OCI-LY3 (cell line): ENCODE data around the gene AP3S1.

Source experiments
- H2AFZ ChIP-seq: fragments of 200-600, 300-600 bp; shearing (Covaris generic); 2 replicates; pipeline ENCODE4 v1.6.0; 2014; ENCODE audit warnings: antibody characterized with exemption, low read depth, low read length
- H3K27ac ChIP-seq: fragments of 200-600, 300-600 bp; sonication (generic); 2 replicates; pipeline ENCODE4 v1.5.1; 2014; ENCODE audit warnings: mild to moderate bottlenecking, low read length, moderate library complexity, mixed read lengths
- H3K27me3 ChIP-seq: fragments of 200-600, 300-600 bp; sonication (generic); 2 replicates; pipeline ENCODE4 v1.6.1; 2014; ENCODE audit warnings: low read depth, low read length, mixed read lengths
- H3K36me3 ChIP-seq: fragments of 200-600, 300-600 bp; sonication (generic); replicated peaks from 2 replicates; pipeline ENCODE3; 2014; ENCODE audit warnings: low read depth, low read length, mixed read lengths
- H3K4me1 ChIP-seq: fragments of 300-600, 200-600 bp; sonication (generic); 2 replicates; pipeline ENCODE4 v1.6.1; 2014; ENCODE audit warnings: low read length, mixed read lengths
- H3K4me2 ChIP-seq: fragments of 200-600, 300-600 bp; sonication (generic); 2 replicates; pipeline ENCODE4 v1.6.1; 2014; ENCODE audit warnings: low read length, mixed read lengths
- H3K4me3 ChIP-seq: fragments of 300-600, 200-600 bp; sonication (generic); 2 replicates; pipeline ENCODE4 v1.5.1; 2014; ENCODE audit warnings: antibody characterized with exemption, mild to moderate bottlenecking, low read length, moderate library complexity
- H3K79me2 ChIP-seq: fragments of 300-600, 200-600 bp; shearing (Covaris generic); 2 replicates; pipeline ENCODE4 v1.6.1; 2014; ENCODE audit warnings: mild to moderate bottlenecking, low read length, mixed read lengths
- H3K9ac ChIP-seq: fragments of 300-600, 200-600 bp; shearing (Covaris generic); 2 replicates; pipeline ENCODE4 v1.6.0; 2014; ENCODE audit warnings: mild to moderate bottlenecking, low read length, moderate library complexity
- H3K9me3 ChIP-seq: fragments of 200-600, 300-600 bp; shearing (Covaris generic); 2 replicates; pipeline ENCODE4 v1.6.1; 2014; ENCODE audit warnings: low read length, mixed read lengths; ENCODE audit not compliant: insufficient read depth
- H4K20me1 ChIP-seq: fragments of 200-600, 300-600 bp; sonication (generic); 2 replicates; pipeline ENCODE4 v1.6.1; 2016; ENCODE audit warnings: low read length, mixed read lengths; ENCODE audit not compliant: insufficient read depth
- CTCF ChIP-seq: fragments of 200-600, 300-600 bp; sonication (generic); IDR thresholded peaks from 2 replicates; pipeline ENCODE4 v1.5.1; 2014; ENCODE audit warnings: antibody characterized with exemption, low read length, low read depth
- EZH2phosphoT487 ChIP-seq: fragments of 200-600 bp; shearing (Covaris generic); IDR thresholded peaks from 2 replicates; pipeline ENCODE4 v1.6.1; 2018; ENCODE audit warnings: antibody characterized with exemption, mixed run types, low read depth

The AP3S1 gene

DNA sequence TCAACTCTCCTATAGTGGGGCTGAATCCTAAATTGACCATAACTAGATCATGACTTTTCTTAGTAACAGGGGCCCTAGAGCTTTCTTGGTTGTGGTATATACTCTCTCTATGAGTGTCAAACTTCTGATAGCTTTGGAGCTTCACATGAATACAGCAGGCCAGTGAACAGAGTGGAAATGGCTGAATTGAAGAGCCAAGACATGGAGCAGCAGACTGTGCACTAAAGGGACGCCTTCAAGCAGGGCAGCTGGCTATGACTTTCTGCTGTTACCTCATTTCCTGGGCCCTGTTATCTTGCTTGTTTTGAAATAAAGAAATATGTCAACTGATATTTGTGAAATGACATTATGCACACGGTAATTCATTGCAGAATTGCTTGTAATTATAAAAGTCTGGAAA, 41.6 kb upstream of the AP3S1 start:
- H3K79me2 ChIP-seq: no peaks in the 10 kb centered on the region
- no peaks in the 10 kb centered on the region for H3K9me3 ChIP-seq
- no peak overlapping the region for H3K4me2 ChIP-seq
- H3K4me1 ChIP-seq: no peaks in the 10 kb centered on the region
- H3K36me3 ChIP-seq: no peaks in the 10 kb centered on the region
- H3K4me3 ChIP-seq: no peak overlapping the region
- H3K27me3 ChIP-seq: no peaks in the 10 kb centered on the region
- no peak overlapping the region for H3K27ac ChIP-seq
- TF ChIP-seq EZH2phosphoT487: no peak
- TF ChIP-seq CTCF: no peak
- no peaks in the 10 kb centered on the region for H4K20me1 ChIP-seq
- H2AFZ ChIP-seq: no peak overlapping the region
- no peak overlapping the region for H3K9ac ChIP-seq

- no peak overlapping the region for H3K27ac ChIP-seq
- no peaks in the 10 kb centered on the region for H3K4me1 ChIP-seq
- no peaks in the 10 kb centered on the region for H4K20me1 ChIP-seq
- H3K36me3 ChIP-seq: no peaks in the 10 kb centered on the region
- no peak overlapping the region for H3K4me3 ChIP-seq
- H3K27me3 ChIP-seq: no peaks in the 10 kb centered on the region
- no peaks in the 10 kb centered on the region for H3K79me2 ChIP-seq
- H3K9ac ChIP-seq: no peak overlapping the region
- TF ChIP-seq CTCF (no peak), EZH2phosphoT487 (no peak)
- H3K9me3 ChIP-seq: no peaks in the 10 kb centered on the region
- H2AFZ ChIP-seq: no peak overlapping the region
- no peak overlapping the region for H3K4me2 ChIP-seq
Measured at GRCh38 chr5:115801152-115801551, 40.6 kb upstream of the AP3S1 start.

DNA sequence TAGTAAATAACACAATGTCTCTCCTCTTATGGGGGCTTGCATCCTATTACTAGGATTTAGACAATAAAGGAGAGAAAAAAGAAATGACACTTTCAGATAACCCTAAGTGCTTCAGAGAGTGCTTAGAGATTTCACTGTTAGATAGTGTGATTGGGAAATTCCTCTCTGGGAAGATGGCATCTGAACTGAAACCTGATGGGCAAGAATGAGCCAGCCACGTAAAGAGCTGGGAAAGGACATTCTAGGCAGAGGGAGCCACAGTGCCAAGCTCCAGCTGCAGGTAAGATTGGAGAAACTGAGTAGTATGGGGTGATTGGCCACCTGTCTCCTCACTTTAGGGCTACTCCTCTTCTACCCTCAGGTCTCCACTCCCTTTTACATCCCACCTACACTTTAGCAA, 39.8 kb upstream of the AP3S1 start:
- TF ChIP-seq EZH2phosphoT487 (no peak), CTCF (no peak)
- Histone ChIP-seq H3K4me2 (no peak overlapping the region), H4K20me1 (no peaks in the 10 kb centered on the region), H3K79me2 (no peaks in the 10 kb centered on the region), H3K4me1 (no peaks in the 10 kb centered on the region), H2AFZ (no peak overlapping the region), H3K36me3 (no peaks in the 10 kb centered on the region), H3K27ac (no peak overlapping the region), H3K27me3 (no peaks in the 10 kb centered on the region), H3K9me3 (no peaks in the 10 kb centered on the region), H3K4me3 (no peak overlapping the region), H3K9ac (no peak overlapping the region)

GRCh38 chr5:115806986-115807653, 34.6 kb upstream of the AP3S1 start:
- Histone ChIP-seq H3K27ac (no peak overlapping the region), H4K20me1 (no peaks in the 10 kb centered on the region), H3K9ac (no peak overlapping the region), H2AFZ (no peak overlapping the region), H3K79me2 (no peaks in the 10 kb centered on the region), H3K4me2 (no peak overlapping the region), H3K4me3 (no peak overlapping the region), H3K9me3 (no peaks in the 10 kb centered on the region), H3K36me3 (no peaks in the 10 kb centered on the region), H3K4me1 (no peaks in the 10 kb centered on the region), H3K27me3 (no peaks in the 10 kb centered on the region; the same call in 1 of the 2 replicates)
- TF ChIP-seq CTCF (no peak), EZH2phosphoT487 (no peak)
